CD14-positive monocyte (primary cell): ENCODE measurements around the gene CAPN8. TPM values are rescaled to one million over a fixed set of nuclear protein-coding genes. Genes with fewer than 3 reads are reported as not detected.

Experiments used
- DNase-seq, 3 donors: peaks; one replicate each; pipeline ENCODE4 v3.0.0-alpha.2; 2011 to 2022
- H2AFZ ChIP-seq: 2 replicates; pipeline ENCODE4 v1.6.0; 2012; ENCODE audit warnings: mild to moderate bottlenecking, low read depth, low read length, inconsistent platforms; ENCODE audit not compliant: insufficient read depth, poor library complexity, severe bottlenecking
- H3K27ac ChIP-seq, 2 donors: 1 replicate in 1 of 2; 2 replicates in 1 of 2; pipeline ENCODE4 v1.5.1; 2012 to 2013; ENCODE audit warnings: low read length in 2 of 2, control low read depth in 1 of 2, inconsistent platforms in 1 of 2, low read depth in 1 of 2, mild to moderate bottlenecking in 1 of 2
- H3K27me3 ChIP-seq, 2 donors: one replicate each; pipeline versions ENCODE4 v1.6.0 to v1.6.1; 2011 to 2013; ENCODE audit warnings: low read length in 2 of 2; ENCODE audit not compliant: control insufficient read depth in 2 of 2, insufficient read depth in 2 of 2
- H3K36me3 ChIP-seq, 2 donors: replicated peaks in 1 of 2; 1 replicate in 1 of 2; 2 replicates in 1 of 2; pipeline versions ENCODE4 v1.5.1 to v1.6.1; 2012 to 2013; ENCODE audit warnings: low read length in 2 of 2, control low read depth in 1 of 2, inconsistent platforms in 1 of 2, mild to moderate bottlenecking in 1 of 2; ENCODE audit not compliant: insufficient read depth in 2 of 2, control insufficient read depth in 1 of 2
- H3K4me1 ChIP-seq, 2 donors: 1 replicate in 1 of 2; 2 replicates in 1 of 2; pipeline versions ENCODE4 v1.5.1 to v1.6.1; 2012 to 2013; ENCODE audit warnings: low read length in 2 of 2, control low read depth in 1 of 2, inconsistent platforms in 1 of 2, mild to moderate bottlenecking in 1 of 2, moderate library complexity in 1 of 2; ENCODE audit not compliant: insufficient read depth in 2 of 2, control insufficient read depth in 1 of 2
- H3K4me2 ChIP-seq: replicated peaks from 2 replicates; pipeline ENCODE3; 2012; ENCODE audit warnings: low read length, moderate library complexity, mild to moderate bottlenecking; ENCODE audit not compliant: poor library complexity, severe bottlenecking; ENCODE audit errors: extremely low read depth
- H3K4me3 ChIP-seq, 3 experiments: fragments of 200-600 bp in 1 of 3; sonication (generic) in 1 of 3; replicated peaks in 1 of 3; 1 replicate in 2 of 3; 2 replicates in 1 of 3; pipeline ENCODE4 v1.5.1; 2011 to 2013; ENCODE audit warnings: low read length in 3 of 3, mild to moderate bottlenecking in 3 of 3, control low read depth in 2 of 3, low read depth in 2 of 3, inconsistent platforms in 1 of 3, moderate library complexity in 1 of 3
- H3K79me2 ChIP-seq: 2 replicates; pipeline ENCODE4 v1.6.0; 2012; ENCODE audit warnings: mild to moderate bottlenecking, control low read depth, inconsistent platforms, low read length, moderate library complexity; ENCODE audit not compliant: insufficient read depth
- H3K9ac ChIP-seq: 2 replicates; pipeline ENCODE4 v1.6.0; 2017; ENCODE audit warnings: low read length, mild to moderate bottlenecking; ENCODE audit not compliant: insufficient read depth, poor library complexity, severe bottlenecking
- H3K9me3 ChIP-seq, 2 donors: replicated peaks in 1 of 2; 1 replicate in 1 of 2; 2 replicates in 1 of 2; pipeline versions ENCODE4 v1.5.1 to v1.6.1; 2012 to 2013; ENCODE audit warnings: low read length in 2 of 2, control low read depth in 1 of 2; ENCODE audit not compliant: control insufficient read depth in 1 of 2, insufficient read depth in 1 of 2
- H4K20me1 ChIP-seq: 2 replicates; pipeline ENCODE4 v1.6.0; 2012; ENCODE audit warnings: mild to moderate bottlenecking, low read length, control low read depth, moderate library complexity; ENCODE audit not compliant: insufficient read depth
- H3K27ac Mint-ChIP-seq, 7 donors: one replicate each; pipeline ENCODE4 v1.8.0; 2020; ENCODE audit warnings: mild to moderate bottlenecking in 7 of 7, mixed read lengths in 7 of 7, moderate library complexity in 6 of 7, inconsistent platforms in 2 of 7
- H3K27me3 Mint-ChIP-seq, 3 donors: one replicate each; pipeline ENCODE4 v1.8.0; 2021 to 2022; ENCODE audit warnings: low read depth in 3 of 3, mild to moderate bottlenecking in 3 of 3, mixed read lengths in 3 of 3, moderate library complexity in 3 of 3, inconsistent platforms in 1 of 3
- H3K36me3 Mint-ChIP-seq, 2 donors: one replicate each; pipeline ENCODE4 v1.8.0; 2020; ENCODE audit warnings: mixed read lengths in 2 of 2, inconsistent platforms in 1 of 2, mild to moderate bottlenecking in 1 of 2
- H3K4me1 Mint-ChIP-seq: one replicate; pipeline ENCODE4 v1.8.0; 2020; ENCODE audit warnings: mild to moderate bottlenecking, mixed read lengths
- H3K4me3 Mint-ChIP-seq, 2 donors: one replicate each; pipeline ENCODE4 v1.8.0; 2020; ENCODE audit warnings: mild to moderate bottlenecking in 2 of 2, mixed read lengths in 2 of 2, moderate library complexity in 1 of 2
- H3K9me3 Mint-ChIP-seq, 7 donors: one replicate each; pipeline ENCODE4 v1.8.0; 2020 to 2022; ENCODE audit warnings: mixed read lengths in 7 of 7, mild to moderate bottlenecking in 6 of 7, moderate library complexity in 6 of 7, inconsistent platforms in 2 of 7
- CTCF ChIP-seq: fragments of 200-600 bp; IDR thresholded peaks from one replicate; pipeline ENCODE4 v1.8.0; 2022; ENCODE audit warnings: antibody characterized with exemption, mild to moderate bottlenecking
- WGBS: methylation state at CpG from one replicate; pipeline ENCODE4 v1.1.5; 2013; ENCODE audit warnings: missing lambda C conversion rate; ENCODE audit not compliant: insufficient coverage; 5-methylcytosine and 5-hydroxymethylcytosine counted together
- intact Hi-C, 2 donors: fragments of 100-400 bp; cut with micrococcal nuclease; formaldehyde crosslinking; loops; one replicate each; pipeline versions ENCODE4 v1.15.0 to v1.15.1; 2023
- polyA plus RNA-seq, 3 donors: library from polyadenylated mRNA; depleted of rRNA in 1 of 3; unstranded in 2 of 3; stranded (reverse) in 1 of 3; fragments of 300-500 nt in 2 of 3; fragments of >200 nt in 1 of 3; fragmentation: Illumina TruSeq in 2 of 3; gene quantifications; 1 replicate in 2 of 3; 2 replicates in 1 of 3; pipeline ENCODE4 v1.2.3, GENCODE V29; 2012 to 2021

The CAPN8 gene
- polyA plus RNA-seq, 3 donors, result 0.40 TPM; not detected in 2

- H3K79me2 ChIP-seq, result no peaks in the 10 kb centered on the region
- 100% methylated on average over 1 of the region's 4 CpGs for WGBS
- no peak overlapping the region for H3K27ac ChIP-seq
Observed at GRCh38 chr1:223653431-223653830, 12.1 kb downstream of the CAPN8 start.

GRCh38 chr1:223653015-223653414 is 12.5 kb downstream of the CAPN8 start:
- H3K4me2 ChIP-seq, result no peak overlapping the region
- no peak for TF ChIP-seq CTCF
- 99% methylated on average over 11 of the region's 14 CpGs for WGBS
- DNase-seq, result no peak
- H3K9ac ChIP-seq, result no peak overlapping the region
- Mint-ChIP-seq H3K9me3 (peaks cover 0 to 5% (median 0%) of the 10 kb centered on the region in 7 donors), H3K4me1 (no peaks in the 10 kb centered on the region), H3K27ac (no peak overlapping the region), H3K36me3 (no peaks in the 10 kb centered on the region), H3K4me3 (no peak overlapping the region), H3K27me3 (peaks cover 4 to 7% (median 5%) of the 10 kb centered on the region in 3 donors)
- H3K36me3 ChIP-seq, result no peaks in the 10 kb centered on the region
- H3K79me2 ChIP-seq, result no peaks in the 10 kb centered on the region
- H3K27me3 ChIP-seq, result no peaks in the 10 kb centered on the region
- H3K27ac ChIP-seq, result no peak overlapping the region
- intact Hi-C loops, result no loop called here
- no peaks in the 10 kb centered on the region for H3K4me1 ChIP-seq
- H2AFZ ChIP-seq, result no peak overlapping the region
- H3K9me3 ChIP-seq, result no peaks in the 10 kb centered on the region
- H4K20me1 ChIP-seq, result no peaks in the 10 kb centered on the region
- no peak overlapping the region for H3K4me3 ChIP-seq

More at GRCh38 chr1:223653431-223653830, 12.1 kb downstream of the CAPN8 start:
- intact Hi-C loops, result no loop called here
- no peak for DNase-seq
- Histone ChIP-seq H3K36me3 (no peaks in the 10 kb centered on the region), H4K20me1 (no peaks in the 10 kb centered on the region), H3K9me3 (no peaks in the 10 kb centered on the region), H3K9ac (no peak overlapping the region), H3K4me2 (no peak overlapping the region), H3K4me3 (no peak overlapping the region), H3K4me1 (no peaks in the 10 kb centered on the region), H2AFZ (no peak overlapping the region), H3K27me3 (no peaks in the 10 kb centered on the region)
- Mint-ChIP-seq H3K27me3 (peaks cover 4 to 7% (median 5%) of the 10 kb centered on the region in 3 donors), H3K9me3 (peaks cover 0 to 5% (median 0%) of the 10 kb centered on the region in 7 donors), H3K4me3 (no peak overlapping the region), H3K27ac (no peak overlapping the region), H3K36me3 (no peaks in the 10 kb centered on the region), H3K4me1 (no peaks in the 10 kb centered on the region)
- no peak for TF ChIP-seq CTCF
